Measurements from ENCODE around the gene SNX25. TPM values are rescaled to one million over a fixed set of nuclear protein-coding genes. Genes with fewer than 3 reads are reported as not detected.

SNX25 gene
- total and polyA plus RNA-seq, 10 of the 15 experiments (the other 5 are each of a cell fraction or from before 2014, with no cell fraction given): 11.2 to 117 (median 62.8) TPM

DNA sequence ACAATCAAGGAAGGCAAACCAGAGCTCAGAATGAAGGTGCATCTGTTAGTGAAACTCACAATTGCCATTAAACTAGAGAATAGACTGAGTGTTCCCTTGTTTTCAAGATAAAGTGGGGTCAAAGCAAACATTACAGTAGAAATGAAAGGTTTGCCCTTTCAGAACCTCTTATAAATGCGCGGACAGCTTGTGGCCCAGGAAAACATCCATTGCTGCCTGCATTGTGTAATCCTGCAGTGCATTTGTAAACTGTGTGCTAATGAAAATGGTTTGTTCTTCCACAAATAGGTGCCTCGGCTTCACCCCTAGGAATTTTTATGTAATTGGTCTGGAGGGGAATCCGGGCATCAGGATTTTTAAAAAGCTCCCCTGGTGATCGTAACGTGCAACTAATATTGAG is 62.8 kb downstream of the SNX25 start (continued):
- TF ChIP-seq, protein P1, sequence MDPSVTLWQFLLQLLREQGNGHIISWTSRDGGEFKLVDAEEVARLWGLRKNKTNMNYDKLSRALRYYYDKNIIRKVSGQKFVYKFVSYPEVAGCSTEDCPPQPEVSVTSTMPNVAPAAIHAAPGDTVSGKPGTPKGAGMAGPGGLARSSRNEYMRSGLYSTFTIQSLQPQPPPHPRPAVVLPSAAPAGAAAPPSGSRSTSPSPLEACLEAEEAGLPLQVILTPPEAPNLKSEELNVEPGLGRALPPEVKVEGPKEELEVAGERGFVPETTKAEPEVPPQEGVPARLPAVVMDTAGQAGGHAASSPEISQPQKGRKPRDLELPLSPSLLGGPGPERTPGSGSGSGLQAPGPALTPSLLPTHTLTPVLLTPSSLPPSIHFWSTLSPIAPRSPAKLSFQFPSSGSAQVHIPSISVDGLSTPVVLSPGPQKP (IDR thresholded peaks at IDR 0.05; ENCODE audit: low read depth, low read length): no peak
- TF ChIP-seq NFYA (IDR thresholded peaks at IDR 0.05; ENCODE audit: borderline replicate concordance, low read depth, low read length): no peak
- TF ChIP-seq, protein P2, sequence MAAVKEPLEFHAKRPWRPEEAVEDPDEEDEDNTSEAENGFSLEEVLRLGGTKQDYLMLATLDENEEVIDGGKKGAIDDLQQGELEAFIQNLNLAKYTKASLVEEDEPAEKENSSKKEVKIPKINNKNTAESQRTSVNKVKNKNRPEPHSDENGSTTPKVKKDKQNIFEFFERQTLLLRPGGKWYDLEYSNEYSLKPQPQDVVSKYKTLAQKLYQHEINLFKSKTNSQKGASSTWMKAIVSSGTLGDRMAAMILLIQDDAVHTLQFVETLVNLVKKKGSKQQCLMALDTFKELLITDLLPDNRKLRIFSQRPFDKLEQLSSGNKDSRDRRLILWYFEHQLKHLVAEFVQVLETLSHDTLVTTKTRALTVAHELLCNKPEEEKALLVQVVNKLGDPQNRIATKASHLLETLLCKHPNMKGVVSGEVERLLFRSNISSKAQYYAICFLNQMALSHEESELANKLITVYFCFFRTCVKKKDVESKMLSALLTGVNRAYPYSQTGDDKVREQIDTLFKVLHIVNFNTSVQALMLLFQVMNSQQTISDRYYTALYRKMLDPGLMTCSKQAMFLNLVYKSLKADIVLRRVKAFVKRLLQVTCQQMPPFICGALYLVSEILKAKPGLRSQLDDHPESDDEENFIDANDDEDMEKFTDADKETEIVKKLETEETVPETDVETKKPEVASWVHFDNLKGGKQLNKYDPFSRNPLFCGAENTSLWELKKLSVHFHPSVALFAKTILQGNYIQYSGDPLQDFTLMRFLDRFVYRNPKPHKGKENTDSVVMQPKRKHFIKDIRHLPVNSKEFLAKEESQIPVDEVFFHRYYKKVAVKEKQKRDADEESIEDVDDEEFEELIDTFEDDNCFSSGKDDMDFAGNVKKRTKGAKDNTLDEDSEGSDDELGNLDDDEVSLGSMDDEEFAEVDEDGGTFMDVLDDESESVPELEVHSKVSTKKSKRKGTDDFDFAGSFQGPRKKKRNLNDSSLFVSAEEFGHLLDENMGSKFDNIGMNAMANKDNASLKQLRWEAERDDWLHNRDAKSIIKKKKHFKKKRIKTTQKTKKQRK (IDR thresholded peaks at IDR 0.05; ENCODE audit: low read depth, low read length): no peak
- TF ChIP-seq LARP7 (IDR thresholded peaks at IDR 0.05): no peak
- no peak for TF ChIP-seq ZNF24 (IDR thresholded peaks at IDR 0.05)

DNA sequence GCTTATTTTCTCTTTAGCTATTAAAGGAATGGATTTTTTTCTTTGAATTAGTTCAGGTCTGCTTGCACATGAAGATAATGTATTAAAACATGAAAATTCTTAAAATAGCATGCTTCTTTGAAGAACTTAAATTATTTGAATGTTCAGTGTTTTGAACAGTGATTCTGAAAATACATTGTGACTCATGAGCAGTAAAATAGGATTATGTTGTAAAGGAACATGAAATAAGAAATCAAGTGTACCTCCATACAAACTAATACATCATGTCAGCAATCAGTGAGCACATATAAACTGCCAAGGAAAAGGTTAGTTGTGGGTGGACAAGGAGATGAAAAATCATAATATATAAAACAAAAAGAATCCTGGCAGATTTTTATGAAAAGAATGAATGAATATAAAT is 66.1 kb downstream of the SNX25 start:
- Histone ChIP-seq H3K27me3 (replicated peaks in 1 of 2; ENCODE audit: control insufficient read depth in 2 of 2, insufficient read depth in 2 of 2, low read length in 1 of 2) (no peaks in the 10 kb centered on the region), H3K4me3 (no peak overlapping the region), H4K20me1 (ENCODE audit: control insufficient read depth, insufficient read depth) (no peaks in the 10 kb centered on the region), H2AFZ (ENCODE audit: control insufficient read depth, low read depth, low read length) (no peak overlapping the region), H3K9ac (ENCODE audit: control insufficient read depth, insufficient read depth, low read length) (no peak overlapping the region), H3K4me2 (ENCODE audit: control insufficient read depth, insufficient read depth) (no peak overlapping the region), H3K79me2 (ENCODE audit: control insufficient read depth, insufficient read depth, low read length) (peaks cover 12% of the 10 kb centered on the region), H3K27ac (ENCODE audit: control insufficient read depth, insufficient read depth) (no peak overlapping the region), H3K4me1 (ENCODE audit: control insufficient read depth, insufficient read depth, low read length) (no peaks in the 10 kb centered on the region), H3K36me3 (ENCODE audit: control insufficient read depth in 2 of 2, insufficient read depth in 2 of 2, low read length in 1 of 2) (peaks cover 2 to 33% of the 10 kb centered on the region in 2 experiments), H3K9me3 (replicated peaks; ENCODE audit: control insufficient read depth, insufficient read depth, low read length) (no peaks in the 10 kb centered on the region)
- ATAC-seq (no peak), FAIRE-seq (no peak), DNase-seq (ENCODE audit: low read depth, low spot score) (no peak)
- POLR2A ChIA-PET: no interaction called here
- intact Hi-C loops (cut with micrococcal nuclease; ENCODE audit: unreplicated experiment): no loop called here
- BruUV-seq (replicated peaks): no TSS peak
- in situ Hi-C loops (cut with MboI): no loop called here
- RAD21 ChIA-PET (ENCODE audit: unreplicated experiment): interaction anchor here (1.4 kb wide), 1 partner anchor 19 kb away, joined by 4 read pairs; no protein-coding TSS in a partner anchor
- CTCF ChIA-PET: no interaction called here
- SMC1A ChIA-PET (ENCODE audit: uncharacterized antibody, unreplicated experiment): interaction anchor here (1.5 kb wide), 1 partner anchor 10 kb away, joined by 6 read pairs; no protein-coding TSS in a partner anchor
- TF ChIP-seq RCOR1 (conservative IDR thresholded peaks at IDR 0.05; ENCODE audit: low read depth, low read length) (no peak), IKZF1 (conservative IDR thresholded peaks at IDR 0.05) (no peak), ZBED1 (IDR thresholded peaks at IDR 0.05; ENCODE audit: borderline replicate concordance) (no peak), RFX5 (IDR thresholded peaks at IDR 0.05; ENCODE audit: low read depth, low read length) (no peak), NFYB (IDR thresholded peaks at IDR 0.05; ENCODE audit: insufficient read depth, low read depth, low read length) (no peak), EED (IDR thresholded peaks at IDR 0.05; ENCODE audit: low read depth) (no peak), NRF1 (conservative IDR thresholded peaks at IDR 0.05; ENCODE audit: low read depth, low read length) (no peak), YY1 (IDR thresholded peaks at IDR 0.05; ENCODE audit: low read depth, low read length) (no peak), BHLHE40 (IDR thresholded peaks at IDR 0.05; ENCODE audit: borderline replicate concordance in 1 of 2, low read depth in 2 of 2, low read length in 1 of 2) (no peak), SUZ12 (IDR thresholded peaks at IDR 0.05; ENCODE audit: unreplicated experiment) (no peak)
